ENCODE results near the gene DKKL1.

The DKKL1 gene

GRCh38 chr19:49396738-49397505 lies 33.2 kb downstream of the DKKL1 start:
- DNase-seq (ENCODE audit: low read depth in 3 of 3): no peak

- no peak for DNase-seq (ENCODE audit: low read depth in 3 of 3)
Observed at GRCh38 chr19:49398001-49398615, 34.4 kb downstream of the DKKL1 start.

GRCh38 chr19:49398931-49399330 lies 35.3 kb downstream of the DKKL1 start:
- no peak for DNase-seq (ENCODE audit: low read depth in 3 of 3)

GRCh38 chr19:49400029-49400428 lies 36.4 kb downstream of the DKKL1 start:
- no peak for DNase-seq (ENCODE audit: low read depth in 3 of 3)

- DNase-seq (ENCODE audit: low read depth in 3 of 3): no peak
Observed at GRCh38 chr19:49403404-49404187, 39.9 kb downstream of the DKKL1 start.

- no peak for DNase-seq (ENCODE audit: low read depth in 3 of 3)
Observed at GRCh38 chr19:49407079-49407478, 43.4 kb downstream of the DKKL1 start.

GRCh38 chr19:49407482-49408015 lies 43.9 kb downstream of the DKKL1 start:
- no peak for DNase-seq (ENCODE audit: low read depth in 3 of 3)

- no peak for DNase-seq (ENCODE audit: low read depth in 3 of 3)
Observed at GRCh38 chr19:49408816-49409440, 45.3 kb downstream of the DKKL1 start.

GRCh38 chr19:49409441-49410029 lies 45.9 kb downstream of the DKKL1 start:
- no peak for DNase-seq (ENCODE audit: low read depth in 3 of 3)

GRCh38 chr19:49411681-49412326 lies 48.1 kb downstream of the DKKL1 start:
- no peak for DNase-seq (ENCODE audit: low read depth in 3 of 3)

GRCh38 chr19:49413348-49413747 lies 49.7 kb downstream of the DKKL1 start:
- no peak for DNase-seq (ENCODE audit: low read depth in 3 of 3)

- DNase-seq (ENCODE audit: low read depth in 3 of 3): no peak
Observed at GRCh38 chr19:49414256-49414655, 50.6 kb downstream of the DKKL1 start.

GRCh38 chr19:49415102-49415809 lies 51.6 kb downstream of the DKKL1 start:
- DNase-seq (ENCODE audit: low read depth in 3 of 3): no peak

- DNase-seq (ENCODE audit: low read depth in 3 of 3): no peak
Observed at GRCh38 chr19:49415810-49416200, 52.1 kb downstream of the DKKL1 start.

GRCh38 chr19:49417088-49417487 lies 53.4 kb downstream of the DKKL1 start:
- no peak for DNase-seq (ENCODE audit: low read depth in 3 of 3)

- DNase-seq (ENCODE audit: low read depth in 3 of 3): no peak
Observed at GRCh38 chr19:49418511-49418910, 54.8 kb downstream of the DKKL1 start.

- DNase-seq (ENCODE audit: low read depth in 3 of 3): no peak
Observed at GRCh38 chr19:49419173-49419572, 55.5 kb downstream of the DKKL1 start.

- no peak for DNase-seq (ENCODE audit: low read depth in 3 of 3)
Observed at GRCh38 chr19:49420227-49420626, 56.5 kb downstream of the DKKL1 start.

- DNase-seq (ENCODE audit: low read depth in 3 of 3): peak in 2 of 3 experiments; percentile 13 to 55
Observed at GRCh38 chr19:49421039-49421877, 57.6 kb downstream of the DKKL1 start.

- no peak for DNase-seq (ENCODE audit: low read depth in 3 of 3)
Observed at GRCh38 chr19:49421878-49422202, 58.2 kb downstream of the DKKL1 start.
